Thoracic aorta (tissue), 2 donors: Measurements from ENCODE around the gene TRIM65. TPM values are rescaled to one million over a fixed set of nuclear protein-coding genes. Genes with fewer than 3 reads are reported as not detected.

Experiments used
- ATAC-seq: fragments of 150-250 bp; one replicate; pipeline ENCODE4 v1.8.0; 2017; ENCODE audit warnings: low read depth; ENCODE audit not compliant: insufficient number of reproducible peaks, low FRiP score
- DNase-seq: peaks from one replicate; pipeline ENCODE4 v3.0.0-alpha.2; 2020; ENCODE audit warnings: low spot score
- H3K27ac ChIP-seq, 2 donors: fragments of 200-600 bp; sonication (generic); 1 replicate in 1 of 2; 2 replicates in 1 of 2; pipeline ENCODE4 v1.5.1; 2016; ENCODE audit warnings: mild to moderate bottlenecking in 2 of 2, moderate library complexity in 2 of 2
- H3K27me3 ChIP-seq: fragments of 200-600 bp; sonication (generic); replicated peaks from 2 replicates; pipeline ENCODE4 v1.6.0; 2016; ENCODE audit warnings: mild to moderate bottlenecking; ENCODE audit not compliant: insufficient read depth
- H3K36me3 ChIP-seq: fragments of 200-600 bp; sonication (generic); one replicate; pipeline ENCODE4 v1.5.1; 2016
- H3K4me1 ChIP-seq, 2 donors: fragments of 200-600 bp; sonication (generic); 1 replicate in 1 of 2; 2 replicates in 1 of 2; pipeline versions ENCODE4 v1.5.1 to v1.6.0; 2016; ENCODE audit warnings: low read depth in 2 of 2, mild to moderate bottlenecking in 1 of 2; ENCODE audit not compliant: control insufficient read depth in 1 of 2
- H3K4me3 ChIP-seq: fragments of 200-600 bp; sonication (generic); 2 replicates; pipeline ENCODE4 v1.5.1; 2016; ENCODE audit warnings: mild to moderate bottlenecking
- H3K9me3 ChIP-seq: fragments of 200-600 bp; sonication (generic); 2 replicates; pipeline ENCODE4 v1.5.1; 2016
- total RNA-seq, 2 donors: library from RNA; depleted of rRNA; stranded (reverse); fragments of >200 nt; gene quantifications; one replicate each; pipeline versions ENCODE4 v1.1.0 to v1.2.3, GENCODE V29; 2016
- TF ChIP-seq, protein P1 (sequence below): fragments of 200-600 bp; sonication (generic); IDR thresholded peaks from one replicate; pipeline ENCODE4 v1.5.1; 2019; ENCODE audit warnings: antibody characterized with exemption

The TRIM65 gene
- total RNA-seq, 2 donors from 2014 or later: 21.4 to 22.6 TPM

DNA sequence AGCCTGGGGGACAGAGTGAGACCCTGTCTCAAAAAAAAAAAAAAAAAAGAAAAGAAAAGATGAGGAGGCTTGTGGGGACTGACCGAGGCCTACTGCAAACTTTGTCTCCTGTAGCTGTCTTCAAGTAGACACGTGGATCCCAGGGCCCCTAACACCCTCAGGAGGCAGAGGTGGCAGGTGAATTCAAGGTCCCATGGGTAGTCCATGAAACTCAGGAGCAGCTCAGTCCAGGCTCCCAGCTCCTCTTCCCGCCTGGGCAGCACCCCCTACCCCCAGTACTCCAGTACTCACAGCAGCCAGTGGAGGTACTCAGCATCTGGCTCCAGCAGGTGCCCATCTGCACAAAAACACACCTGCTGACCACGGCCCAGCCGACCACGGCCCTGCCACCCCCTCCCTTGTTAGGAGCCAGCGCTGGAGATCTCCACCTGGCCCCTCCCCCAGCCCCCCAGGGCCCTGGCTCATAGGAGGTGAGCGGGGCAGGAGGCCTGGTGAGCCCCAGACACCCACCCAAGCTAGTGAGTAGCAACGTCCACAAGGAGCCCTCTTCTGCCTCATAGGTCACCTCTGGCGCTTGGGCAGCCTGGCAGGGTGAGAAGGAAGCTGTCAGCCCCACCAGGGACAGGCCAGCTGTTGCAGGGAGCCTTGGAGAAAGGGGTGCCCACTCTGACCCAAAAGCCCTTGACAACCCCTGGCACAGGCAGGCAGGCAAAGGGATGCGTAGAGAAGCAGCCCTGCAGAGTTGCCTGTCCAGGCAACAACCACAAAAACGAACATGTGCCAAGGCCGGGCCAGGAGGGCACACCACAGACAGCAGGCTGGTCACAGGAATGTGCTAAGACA is 4.2 kb upstream of the TRIM65 start:
- Histone ChIP-seq H3K27ac (no peak overlapping the region), H3K36me3 (peaks cover 32% of the 10 kb centered on the region)

GRCh38 chr17:75899767-75900468 is 3.2 kb upstream of the TRIM65 start:
- no peak overlapping the region for H3K4me3 ChIP-seq
- no peaks in the 10 kb centered on the region for H3K27me3 ChIP-seq
- H3K27ac ChIP-seq: no peak overlapping the region
- peaks cover 6 to 28% of the 10 kb centered on the region in 2 donors for H3K4me1 ChIP-seq
- no peaks in the 10 kb centered on the region for H3K9me3 ChIP-seq
- TF ChIP-seq, protein P1, sequence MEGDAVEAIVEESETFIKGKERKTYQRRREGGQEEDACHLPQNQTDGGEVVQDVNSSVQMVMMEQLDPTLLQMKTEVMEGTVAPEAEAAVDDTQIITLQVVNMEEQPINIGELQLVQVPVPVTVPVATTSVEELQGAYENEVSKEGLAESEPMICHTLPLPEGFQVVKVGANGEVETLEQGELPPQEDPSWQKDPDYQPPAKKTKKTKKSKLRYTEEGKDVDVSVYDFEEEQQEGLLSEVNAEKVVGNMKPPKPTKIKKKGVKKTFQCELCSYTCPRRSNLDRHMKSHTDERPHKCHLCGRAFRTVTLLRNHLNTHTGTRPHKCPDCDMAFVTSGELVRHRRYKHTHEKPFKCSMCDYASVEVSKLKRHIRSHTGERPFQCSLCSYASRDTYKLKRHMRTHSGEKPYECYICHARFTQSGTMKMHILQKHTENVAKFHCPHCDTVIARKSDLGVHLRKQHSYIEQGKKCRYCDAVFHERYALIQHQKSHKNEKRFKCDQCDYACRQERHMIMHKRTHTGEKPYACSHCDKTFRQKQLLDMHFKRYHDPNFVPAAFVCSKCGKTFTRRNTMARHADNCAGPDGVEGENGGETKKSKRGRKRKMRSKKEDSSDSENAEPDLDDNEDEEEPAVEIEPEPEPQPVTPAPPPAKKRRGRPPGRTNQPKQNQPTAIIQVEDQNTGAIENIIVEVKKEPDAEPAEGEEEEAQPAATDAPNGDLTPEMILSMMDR: no peak
- no peak for ATAC-seq
- peaks cover 32% of the 10 kb centered on the region for H3K36me3 ChIP-seq
- DNase-seq: no peak

More for the DNA sequence above, 4.2 kb upstream of the TRIM65 start:
- no peak for ATAC-seq
- TF ChIP-seq, protein P1: no peak
- no peak overlapping the region for H3K4me3 ChIP-seq
- no peaks in the 10 kb centered on the region for H3K27me3 ChIP-seq
- no peaks in the 10 kb centered on the region for H3K9me3 ChIP-seq
- DNase-seq: no peak
- peaks cover 6 to 18% of the 10 kb centered on the region in 2 donors for H3K4me1 ChIP-seq

GRCh38 chr17:75899353-75899752 is 2.6 kb upstream of the TRIM65 start:
- TF ChIP-seq, protein P1: no peak
- H3K27me3 ChIP-seq: no peaks in the 10 kb centered on the region
- peaks cover 32% of the 10 kb centered on the region for H3K36me3 ChIP-seq
- H3K27ac ChIP-seq: no peak overlapping the region
- H3K4me1 ChIP-seq: peaks cover 6 to 33% of the 10 kb centered on the region in 2 donors
- ATAC-seq: no peak
- H3K9me3 ChIP-seq: no peaks in the 10 kb centered on the region
- no peak for DNase-seq
- H3K4me3 ChIP-seq: no peak overlapping the region

- TF ChIP-seq, protein P1: no peak
- no peak for DNase-seq
- peaks cover 32% of the 10 kb centered on the region for H3K36me3 ChIP-seq
- H3K9me3 ChIP-seq: no peaks in the 10 kb centered on the region
- H3K4me3 ChIP-seq: no peak overlapping the region
- H3K27ac ChIP-seq: no peak overlapping the region
- H3K4me1 ChIP-seq: peaks cover 2 to 34% of the 10 kb centered on the region in 2 donors
- no peaks in the 10 kb centered on the region for H3K27me3 ChIP-seq
- ATAC-seq: no peak
Observed at GRCh38 chr17:75898791-75899190, 2.0 kb upstream of the TRIM65 start.

- Histone ChIP-seq H3K36me3 (peaks cover 32% of the 10 kb centered on the region), H3K9me3 (no peaks in the 10 kb centered on the region), H3K27me3 (no peaks in the 10 kb centered on the region), H3K27ac (peak overlapping the region in 1 of 2 donors; percentile 88), H3K4me3 (no peak overlapping the region), H3K4me1 (peaks cover 0 to 32% of the 10 kb centered on the region in 2 donors)
- no peak for DNase-seq
- TF ChIP-seq, protein P1: no peak
- no peak for ATAC-seq
Observed at GRCh38 chr17:75898065-75898464, 1.3 kb upstream of the TRIM65 start.
